HCT116 (cell line): ENCODE data around the gene FAM83E. TPM values are rescaled to one million over a fixed set of nuclear protein-coding genes. Genes with fewer than 3 reads are reported as not detected.

Experiments
- ATAC-seq: fragments of 200-7000 bp; cut with Tn5 transposase; 2 replicates; pipeline ENCODE4 v1.9.1; 2020; ENCODE audit warnings: mild to moderate bottlenecking, moderate library complexity
- BruUV-seq: library from RNA; stranded (reverse); fragments of 400-500 nt; replicated peaks from 2 replicates; lab custom pipeline; 2021; lab: Mats Ljungman, UMichigan
- CTCF ChIA-PET: fragments of 300-600 bp; sonication (Branson Sonifier 250); formaldehyde crosslinking; loops from one replicate; lab custom pipeline; 2021; ENCODE audit warnings: antibody characterized with exemption; lab: Charles Lee
- POLR2A ChIA-PET: fragments of 300-600, 350-600 bp; sonication (Branson Sonifier 250); formaldehyde crosslinking; loops from one replicate; lab custom pipeline; 2021; ENCODE audit warnings: antibody characterized with exemption; lab: Charles Lee
- RAD21 ChIA-PET, 2 experiments: fragments of 300-600 bp; sonication (Branson Sonifier 250); formaldehyde crosslinking; loops; one replicate each; lab custom pipeline; 2023; ENCODE audit warnings: low total read pairs in 2 of 2; ENCODE audit not compliant: uncharacterized antibody in 2 of 2, unreplicated experiment in 2 of 2, low non-redundant PET in 1 of 2; lab: Charles Lee
- DNase-seq: peaks from one replicate; pipeline ENCODE4 v3.0.0-alpha.2; 2010; ENCODE audit warnings: low read depth, low spot score
- H2AFZ ChIP-seq: fragments of 200-600 bp; shearing (Covaris generic), sonication (generic); 2 replicates; pipeline ENCODE4 v1.6.1; 2017; ENCODE audit warnings: low read depth, mixed run types, mixed read lengths, antibody characterized with exemption, low read length; ENCODE audit not compliant: poor library complexity, severe bottlenecking
- H3K27ac ChIP-seq: 2 replicates; pipeline ENCODE4 v1.5.1; 2012; ENCODE audit warnings: low read depth, low read length
- H3K27me3 ChIP-seq: fragments of 200-600 bp; sonication (generic); 2 replicates; pipeline ENCODE4 v1.6.1; 2016; ENCODE audit warnings: mixed run types, low read length, mixed read lengths; ENCODE audit not compliant: insufficient read depth
- H3K36me3 ChIP-seq, 2 experiments: fragments of 200-500 bp in 1 of 2; fragments of 200-600 bp in 1 of 2; sonication (Bioruptor generic) in 1 of 2; sonication (generic) in 1 of 2; 2 replicates each; pipeline versions ENCODE4 v1.5.1 to v1.6.1; 2014 to 2016; ENCODE audit warnings: low read length in 2 of 2, inconsistent platforms in 1 of 2, mixed read lengths in 1 of 2, mixed run types in 1 of 2; ENCODE audit not compliant: insufficient read depth in 2 of 2, control insufficient read depth in 1 of 2
- H3K4me1 ChIP-seq, 2 experiments: fragments of 200-600 bp in 1 of 2; sonication (generic) in 1 of 2; 2 replicates each; pipeline versions ENCODE4 v1.5.1 to v1.6.1; 2012 to 2017; ENCODE audit warnings: low read length in 2 of 2, inconsistent platforms in 1 of 2, mild to moderate bottlenecking in 1 of 2, mixed read lengths in 1 of 2, mixed run types in 1 of 2, moderate library complexity in 1 of 2; ENCODE audit not compliant: insufficient read depth in 2 of 2, control insufficient read depth in 1 of 2
- H3K4me2 ChIP-seq: fragments of 200-600 bp; sonication (generic); 2 replicates; pipeline ENCODE4 v1.6.1; 2017; ENCODE audit warnings: mixed run types, low read length, mixed read lengths
- H3K4me3 ChIP-seq, 2 experiments: fragments of 200-600 bp in 1 of 2; sonication (generic) in 1 of 2; replicated peaks in 1 of 2; 2 replicates each; pipeline ENCODE4 v1.5.1; 2011 to 2016; ENCODE audit warnings: low read length in 2 of 2, control low read depth in 1 of 2, low read depth in 1 of 2, mild to moderate bottlenecking in 1 of 2, mixed read lengths in 1 of 2, mixed run types in 1 of 2
- H3K79me2 ChIP-seq: fragments of 200-600 bp; sonication (generic); 2 replicates; pipeline ENCODE4 v1.6.1; 2017; ENCODE audit warnings: mild to moderate bottlenecking, mixed run types, low read length, moderate library complexity, mixed read lengths; ENCODE audit not compliant: insufficient read depth
- H3K9ac ChIP-seq: fragments of 200-600 bp; sonication (generic); 2 replicates; pipeline ENCODE4 v1.6.1; 2016; ENCODE audit warnings: low read length, mixed read lengths
- H3K9me2 ChIP-seq: fragments of 200-600 bp; sonication (generic), shearing (Covaris generic); 2 replicates; pipeline ENCODE4 v1.6.1; 2017; ENCODE audit warnings: mixed run types, mild to moderate bottlenecking, moderate library complexity; ENCODE audit not compliant: insufficient read depth
- H3K9me3 ChIP-seq, 2 experiments: fragments of 200-500 bp in 1 of 2; fragments of 200-600 bp in 1 of 2; sonication (Bioruptor generic) in 1 of 2; sonication (generic) in 1 of 2; 2 replicates each; pipeline ENCODE4 v1.6.1; 2014 to 2017; ENCODE audit warnings: low read length in 2 of 2, mixed read lengths in 2 of 2, inconsistent platforms in 1 of 2, low read depth in 1 of 2, mild to moderate bottlenecking in 1 of 2, mixed run types in 1 of 2, moderate library complexity in 1 of 2; ENCODE audit not compliant: control insufficient read depth in 1 of 2, insufficient read depth in 1 of 2
- H4K20me1 ChIP-seq: fragments of 200-600 bp; sonication (generic), shearing (Covaris generic); 2 replicates; pipeline ENCODE4 v1.6.1; 2017; ENCODE audit warnings: mixed run types, mild to moderate bottlenecking, moderate library complexity; ENCODE audit not compliant: insufficient read depth
- CTCF ChIP-seq, 3 experiments: fragments of 200-600 bp in 1 of 3; sonication (generic) in 1 of 3; IDR thresholded peaks in 2 of 3; conservative IDR thresholded peaks in 1 of 3; 2 replicates each; pipeline ENCODE4 v1.5.1; 2012 to 2017; ENCODE audit warnings: low read depth in 2 of 3, low read length in 2 of 3, antibody characterized with exemption in 1 of 3, borderline replicate concordance in 1 of 3, control low read depth in 1 of 3, mild to moderate bottlenecking in 1 of 3, mixed read lengths in 1 of 3, mixed run types in 1 of 3, moderate library complexity in 1 of 3; ENCODE audit not compliant: insufficient read depth in 1 of 3
- EGR1 ChIP-seq: IDR thresholded peaks from 2 replicates; pipeline ENCODE4 v1.6.1; 2012; ENCODE audit warnings: low read depth
- EZH2 ChIP-seq: fragments of 200-600 bp; sonication (generic); IDR thresholded peaks from 2 replicates; pipeline ENCODE4 v1.6.1; 2017; ENCODE audit warnings: antibody characterized with exemption, mixed run types
- EZH2phosphoT487 ChIP-seq: fragments of 200-600 bp; IDR thresholded peaks from 2 replicates; pipeline ENCODE4 v1.6.1; 2018; ENCODE audit warnings: antibody characterized with exemption, borderline replicate concordance
- FOSL1 ChIP-seq: IDR thresholded peaks from 2 replicates; pipeline ENCODE4 v1.6.1; 2012; ENCODE audit warnings: low read depth
- JUND ChIP-seq: IDR thresholded peaks from 2 replicates; pipeline ENCODE4 v1.6.1; 2012
- MAX ChIP-seq: IDR thresholded peaks from 2 replicates; pipeline ENCODE4 v1.6.1; 2012
- POLR2A ChIP-seq: IDR thresholded peaks from 2 replicates; pipeline ENCODE4 v1.7.0; 2011; ENCODE audit warnings: borderline replicate concordance; ENCODE audit not compliant: insufficient read depth, insufficient read length; ENCODE audit errors: extremely low read depth
- SIN3A ChIP-seq: IDR thresholded peaks from 2 replicates; pipeline ENCODE4 v1.6.1; 2012; ENCODE audit warnings: low read depth
- ZBTB33 ChIP-seq: IDR thresholded peaks from 2 replicates; pipeline ENCODE4 v1.6.1; 2011; ENCODE audit warnings: mild to moderate bottlenecking, low read length, moderate library complexity; ENCODE audit not compliant: insufficient replicate concordance; ENCODE audit errors: extremely low read depth
- ZNF274 ChIP-seq: fragments of 200-500 bp; sonication (Bioruptor generic); IDR thresholded peaks from 2 replicates; pipeline ENCODE4 v1.6.1; 2014; ENCODE audit warnings: mild to moderate bottlenecking, low read depth, low read length, inconsistent platforms
- intact Hi-C: fragments of 100-400 bp; cut with micrococcal nuclease; formaldehyde crosslinking; loops from 2 replicates; pipeline ENCODE4 v1.10.0; 2022
- total RNA-seq: library from RNA; stranded (reverse); gene quantifications from one replicate; pipeline ENCODE4 v1.2.1, GENCODE V29; 2021; ENCODE audit not compliant: unreplicated experiment

The FAM83E gene
- total RNA-seq, 1 experiment from 2014 or later = 6.8 TPM

- no peaks in the 10 kb centered on the region for H3K79me2 ChIP-seq
- H3K4me1 ChIP-seq = peaks cover 11 to 43% of the 10 kb centered on the region in 2 experiments
- ATAC-seq = no peak
- H3K27me3 ChIP-seq = no peaks in the 10 kb centered on the region
- H2AFZ ChIP-seq = no peak overlapping the region
- no peak overlapping the region for H3K4me2 ChIP-seq
- no peaks in the 10 kb centered on the region for H3K9me2 ChIP-seq
- no TSS peak for BruUV-seq
- H3K9me3 ChIP-seq = no peaks in the 10 kb centered on the region
- H3K36me3 ChIP-seq = no peaks in the 10 kb centered on the region
- ChIA-PET RAD21 (no interaction called here), POLR2A (interaction anchor here (0.6 to 1.3 kb wide), 2 partner anchors 11 to 187 kb away, joined by 3 to 4 read pairs; partner anchors contain the start of gene CA11), CTCF (no interaction called here)
- H3K9ac ChIP-seq = no peak overlapping the region
- H3K27ac ChIP-seq = no peak overlapping the region
- TF ChIP-seq EZH2 (no peak), CTCF (IDR thresholded peaks at IDR 0.05 in 2 of 3, conservative IDR thresholded peaks at IDR 0.05 in 1 of 3; ENCODE audit: borderline replicate concordance in 1 of 3, insufficient read depth in 1 of 3, low read depth in 2 of 3, low read length in 2 of 3) (no peak), EGR1 (no peak), POLR2A (no peak), MAX (no peak), FOSL1 (no peak), ZBTB33 (no peak), JUND (no peak), ZNF274 (no peak), EZH2phosphoT487 (no peak), SIN3A (no peak)
- no peak overlapping the region for H3K4me3 ChIP-seq
- intact Hi-C loops = no loop called here
- DNase-seq = no peak
- no peaks in the 10 kb centered on the region for H4K20me1 ChIP-seq
Observed at GRCh38 chr19:48656840-48657474, 42.1 kb upstream of the FAM83E start.
